MM.1S (cell line): ENCODE data around the gene IMMP2L.

Experiments
- EZH2 ChIP-seq: fragments of 300-600 bp; sonication (generic); optimal IDR thresholded peaks from 2 replicates; pipeline ENCODE3; 2017; ENCODE audit warnings: low read depth, mild to moderate bottlenecking, antibody characterized with exemption, low read length, mixed read lengths
- TF ChIP-seq, protein P1 (sequence below): fragments of 300-600 bp; sonication (generic); IDR thresholded peaks from 2 replicates; pipeline ENCODE4 v1.5.1; 2016; ENCODE audit warnings: antibody characterized with exemption, low read length, mixed read lengths

DNA sequence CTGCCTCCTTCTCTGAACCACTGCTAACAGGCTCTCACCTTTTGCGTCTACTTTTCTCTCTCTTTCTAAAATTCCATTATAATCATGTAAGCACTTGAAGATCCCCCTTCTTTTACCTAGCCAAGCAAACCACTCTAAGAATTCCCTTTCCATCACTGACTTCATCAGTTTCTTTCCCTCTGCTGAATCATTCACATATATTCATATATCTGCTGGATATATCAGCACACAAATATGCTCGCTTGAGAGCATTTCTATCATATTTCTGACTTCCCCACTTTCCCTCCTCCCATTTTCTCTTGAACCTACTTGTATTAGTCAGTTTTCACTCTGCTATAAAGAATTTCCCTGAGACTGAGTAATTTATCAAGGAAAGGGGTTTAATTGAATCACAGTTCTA is 555.6 kb downstream of the IMMP2L start:
- TF ChIP-seq, protein P1, sequence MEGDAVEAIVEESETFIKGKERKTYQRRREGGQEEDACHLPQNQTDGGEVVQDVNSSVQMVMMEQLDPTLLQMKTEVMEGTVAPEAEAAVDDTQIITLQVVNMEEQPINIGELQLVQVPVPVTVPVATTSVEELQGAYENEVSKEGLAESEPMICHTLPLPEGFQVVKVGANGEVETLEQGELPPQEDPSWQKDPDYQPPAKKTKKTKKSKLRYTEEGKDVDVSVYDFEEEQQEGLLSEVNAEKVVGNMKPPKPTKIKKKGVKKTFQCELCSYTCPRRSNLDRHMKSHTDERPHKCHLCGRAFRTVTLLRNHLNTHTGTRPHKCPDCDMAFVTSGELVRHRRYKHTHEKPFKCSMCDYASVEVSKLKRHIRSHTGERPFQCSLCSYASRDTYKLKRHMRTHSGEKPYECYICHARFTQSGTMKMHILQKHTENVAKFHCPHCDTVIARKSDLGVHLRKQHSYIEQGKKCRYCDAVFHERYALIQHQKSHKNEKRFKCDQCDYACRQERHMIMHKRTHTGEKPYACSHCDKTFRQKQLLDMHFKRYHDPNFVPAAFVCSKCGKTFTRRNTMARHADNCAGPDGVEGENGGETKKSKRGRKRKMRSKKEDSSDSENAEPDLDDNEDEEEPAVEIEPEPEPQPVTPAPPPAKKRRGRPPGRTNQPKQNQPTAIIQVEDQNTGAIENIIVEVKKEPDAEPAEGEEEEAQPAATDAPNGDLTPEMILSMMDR, result no peak
- TF ChIP-seq EZH2, result no peak
